ENCODE data around the gene NEK8.
A peak's percentile ranks its signal among the peaks of the same experiment; 100 is the strongest.

The NEK8 gene

GRCh38 chr17:28714281-28714680 is 14.3 kb upstream of the NEK8 start:
- in situ Hi-C loops (cut with MboI; ENCODE audit: low pct_unique_long_range_greater_than_20kb, low sequenced_read_pairs, unreplicated experiment): no loop called here
- DNase-seq (ENCODE audit: low spot score): no peak
- TF ChIP-seq CTCF (IDR thresholded peaks at IDR 0.05; ENCODE audit: extremely low read depth, insufficient read depth, missing control alignments): no peak

GRCh38 chr17:28715217-28715616 is 13.4 kb upstream of the NEK8 start:
- in situ Hi-C loops (cut with MboI; ENCODE audit: low pct_unique_long_range_greater_than_20kb, low sequenced_read_pairs, unreplicated experiment): no loop called here
- TF ChIP-seq CTCF (IDR thresholded peaks at IDR 0.05; ENCODE audit: extremely low read depth, insufficient read depth, missing control alignments): no peak
- no peak for DNase-seq (ENCODE audit: low spot score)

- TF ChIP-seq CTCF (IDR thresholded peaks at IDR 0.05; ENCODE audit: extremely low read depth, insufficient read depth, missing control alignments): no peak
- no peak for DNase-seq (ENCODE audit: low spot score)
- in situ Hi-C loops (cut with MboI; ENCODE audit: low pct_unique_long_range_greater_than_20kb, low sequenced_read_pairs, unreplicated experiment): no loop called here
These were observed 11.6 kb upstream of the NEK8 start for GRCh38 chr17:28716740-28717577.

- no peak for DNase-seq (ENCODE audit: low spot score)
- peak; percentile 42 for TF ChIP-seq CTCF (IDR thresholded peaks at IDR 0.05; ENCODE audit: extremely low read depth, insufficient read depth, missing control alignments)
- in situ Hi-C loops (cut with MboI; ENCODE audit: low pct_unique_long_range_greater_than_20kb, low sequenced_read_pairs, unreplicated experiment): no loop called here
These were observed 10.8 kb upstream of the NEK8 start, which contains the start of gene RAB34 for GRCh38 chr17:28717578-28718332. Gene RAB34 (minus strand): TSS chr17:28717868. CDS start chr17:28717266, 602 bp downstream.

- TF ChIP-seq CTCF (IDR thresholded peaks at IDR 0.05; ENCODE audit: extremely low read depth, insufficient read depth, missing control alignments): no peak
- in situ Hi-C loops (cut with MboI; ENCODE audit: low pct_unique_long_range_greater_than_20kb, low sequenced_read_pairs, unreplicated experiment): no loop called here
- no peak for DNase-seq (ENCODE audit: low spot score)
These were observed 10.1 kb upstream of the NEK8 start for GRCh38 chr17:28718333-28719020.

- TF ChIP-seq CTCF (IDR thresholded peaks at IDR 0.05; ENCODE audit: extremely low read depth, insufficient read depth, missing control alignments): no peak
- in situ Hi-C loops (cut with MboI; ENCODE audit: low pct_unique_long_range_greater_than_20kb, low sequenced_read_pairs, unreplicated experiment): no loop called here
- DNase-seq (ENCODE audit: low spot score): no peak
These were observed 9.6 kb upstream of the NEK8 start for GRCh38 chr17:28719021-28719433.
